ENCODE measurements around the gene IGFBP3.

IGFBP3 gene

DNA sequence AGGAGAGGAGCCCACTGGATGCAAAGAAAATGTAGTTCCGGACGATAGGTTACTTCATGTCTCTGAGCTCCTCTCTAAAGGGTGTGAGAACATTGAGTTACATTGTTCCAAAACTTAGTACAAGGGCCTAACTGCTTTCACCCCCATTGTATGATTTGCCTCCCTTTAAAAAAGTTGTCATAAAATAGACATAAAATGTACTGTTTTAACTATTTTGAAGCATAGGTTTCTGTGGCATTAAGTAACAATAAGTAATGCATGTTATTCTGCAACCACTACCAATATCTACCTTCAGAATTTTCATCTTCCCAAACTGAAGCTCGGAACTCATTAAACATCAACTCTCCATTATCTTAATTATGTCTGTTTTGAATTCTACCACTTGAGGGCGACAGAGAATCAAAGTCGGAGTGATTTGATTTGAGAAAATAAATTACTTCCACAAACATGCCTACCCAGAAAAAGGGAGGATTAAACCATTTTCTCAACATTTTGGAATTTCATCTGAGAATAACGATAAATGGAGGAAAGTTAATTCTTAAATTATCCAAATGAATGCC, 30.1 kb downstream of the IGFBP3 start:
- peak; percentile 51 for DNase-seq

DNA sequence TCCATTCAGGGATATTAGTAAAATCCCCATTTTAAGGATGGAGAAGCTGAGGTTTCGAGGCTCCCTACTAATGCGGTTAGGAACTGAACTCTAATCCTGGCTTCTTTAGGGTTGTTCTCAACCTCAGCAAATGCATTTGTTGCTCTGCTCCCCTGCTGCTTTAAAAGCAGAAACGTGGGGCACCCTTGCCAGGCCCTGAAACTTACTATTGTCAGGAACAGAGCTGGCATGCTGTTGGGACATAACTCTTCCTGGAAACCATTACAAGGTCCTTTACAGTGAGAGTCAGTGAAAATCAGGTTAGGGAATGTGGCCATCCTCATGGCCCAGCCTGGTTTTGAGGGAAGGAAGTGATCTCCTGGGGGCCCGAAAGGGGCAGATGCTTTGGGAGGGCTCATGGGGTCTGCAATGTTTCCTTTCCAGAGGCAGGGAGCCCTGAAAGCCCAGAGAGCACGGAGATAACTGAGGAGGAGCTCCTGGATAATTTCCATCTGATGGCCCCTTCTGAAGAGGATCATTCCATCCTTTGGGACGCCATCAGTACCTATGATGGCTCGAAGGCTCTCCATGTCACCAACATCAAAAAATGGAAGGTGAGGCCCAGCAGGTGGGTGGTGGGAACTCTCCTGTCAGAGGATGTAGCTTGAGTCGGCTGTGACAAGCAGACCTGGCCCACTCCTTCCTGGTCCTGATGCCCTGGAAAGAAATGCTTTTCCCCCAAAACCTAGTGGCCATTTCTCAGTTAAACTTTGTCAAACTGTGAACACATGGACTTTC, 30.8 kb downstream of the IGFBP3 start:
- no peak for DNase-seq

DNA sequence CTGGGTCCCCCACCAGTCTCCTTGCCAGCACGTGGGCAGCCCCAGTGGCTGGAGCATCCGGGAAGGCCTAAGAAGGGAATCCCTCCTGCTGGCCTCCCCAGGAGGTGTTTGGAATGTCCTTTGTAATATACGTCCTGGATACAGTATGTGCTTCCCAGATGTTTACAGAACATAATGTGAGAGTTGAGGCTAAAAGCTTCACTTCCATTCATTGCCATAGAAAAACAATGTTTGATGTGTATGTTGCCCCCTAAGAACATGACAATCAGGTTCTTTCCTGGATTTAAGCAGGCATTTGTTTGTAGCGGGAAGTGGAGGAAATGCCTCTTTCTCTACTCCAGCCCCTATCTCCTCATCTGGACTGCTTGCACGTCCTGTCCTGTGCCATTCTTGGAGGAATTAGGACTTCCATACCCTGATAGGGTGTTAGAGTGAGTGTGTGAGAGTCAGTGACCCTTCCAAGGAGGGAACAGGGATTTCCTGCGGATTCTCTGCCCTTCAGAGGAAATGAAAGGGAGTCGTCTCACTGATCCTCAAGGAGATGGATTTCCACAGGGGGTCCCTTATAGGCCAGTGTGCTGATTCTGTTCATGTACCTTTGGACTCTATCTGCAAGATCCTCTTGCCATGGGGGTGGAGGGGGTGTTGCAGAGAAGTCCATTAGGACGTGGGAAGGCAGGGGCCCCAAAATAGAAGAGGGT, 31.6 kb downstream of the IGFBP3 start:
- DNase-seq = no peak

DNA sequence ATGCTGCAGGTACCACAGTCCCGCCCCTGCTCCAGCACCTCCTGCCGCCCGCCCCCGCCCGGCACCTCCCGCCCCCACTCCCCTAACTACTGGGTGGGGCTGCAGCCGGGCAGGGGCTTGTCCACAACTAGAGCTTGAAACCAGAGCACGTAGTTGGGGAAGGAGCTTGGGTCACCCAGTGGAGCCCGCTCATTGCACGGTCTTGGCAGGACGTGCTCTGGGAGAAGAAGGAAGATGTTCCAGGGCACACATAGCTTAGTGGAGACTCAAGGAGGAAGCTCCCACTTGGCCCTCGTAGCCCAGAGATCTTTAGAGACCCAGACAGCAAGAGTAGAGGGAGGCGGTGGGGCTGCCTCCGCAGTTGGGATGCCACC, 32.1 kb downstream of the IGFBP3 start:
- DNase-seq = no peak

DNA sequence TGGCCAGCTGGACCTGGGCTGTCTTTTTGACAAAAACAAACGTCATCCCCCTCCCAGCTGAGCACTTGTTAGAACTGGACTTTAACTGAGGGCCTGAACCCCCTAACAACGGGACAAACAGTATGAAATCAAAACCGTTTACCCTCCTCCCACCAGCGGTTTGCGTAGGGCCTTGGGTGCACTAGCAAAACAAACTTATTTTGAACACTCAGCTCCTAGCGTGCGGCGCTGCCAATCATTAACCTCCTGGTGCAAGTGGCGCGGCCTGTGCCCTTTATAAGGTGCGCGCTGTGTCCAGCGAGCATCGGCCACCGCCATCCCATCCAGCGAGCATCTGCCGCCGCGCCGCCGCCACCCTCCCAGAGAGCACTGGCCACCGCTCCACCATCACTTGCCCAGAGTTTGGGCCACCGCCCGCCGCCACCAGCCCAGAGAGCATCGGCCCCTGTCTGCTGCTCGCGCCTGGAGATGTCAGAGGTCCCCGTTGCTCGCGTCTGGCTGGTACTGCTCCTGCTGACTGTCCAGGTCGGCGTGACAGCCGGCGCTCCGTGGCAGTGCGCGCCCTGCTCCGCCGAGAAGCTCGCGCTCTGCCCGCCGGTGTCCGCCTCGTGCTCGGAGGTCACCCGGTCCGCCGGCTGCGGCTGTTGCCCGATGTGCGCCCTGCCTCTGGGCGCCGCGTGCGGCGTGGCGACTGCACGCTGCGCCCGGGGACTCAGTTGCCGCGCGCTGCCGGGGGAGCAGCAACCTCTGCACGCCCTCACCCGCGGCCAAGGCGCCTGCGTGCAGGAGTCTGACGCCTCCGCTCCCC, 32.7 kb downstream of the IGFBP3 start, which contains the start of gene IGFBP1:
IGFBP1 (plus strand) TSS at position 304 of the 808 bp plus-strand sequence; CDS start at position 469, 165 bp downstream.
- peak; percentile 36 for DNase-seq

DNA sequence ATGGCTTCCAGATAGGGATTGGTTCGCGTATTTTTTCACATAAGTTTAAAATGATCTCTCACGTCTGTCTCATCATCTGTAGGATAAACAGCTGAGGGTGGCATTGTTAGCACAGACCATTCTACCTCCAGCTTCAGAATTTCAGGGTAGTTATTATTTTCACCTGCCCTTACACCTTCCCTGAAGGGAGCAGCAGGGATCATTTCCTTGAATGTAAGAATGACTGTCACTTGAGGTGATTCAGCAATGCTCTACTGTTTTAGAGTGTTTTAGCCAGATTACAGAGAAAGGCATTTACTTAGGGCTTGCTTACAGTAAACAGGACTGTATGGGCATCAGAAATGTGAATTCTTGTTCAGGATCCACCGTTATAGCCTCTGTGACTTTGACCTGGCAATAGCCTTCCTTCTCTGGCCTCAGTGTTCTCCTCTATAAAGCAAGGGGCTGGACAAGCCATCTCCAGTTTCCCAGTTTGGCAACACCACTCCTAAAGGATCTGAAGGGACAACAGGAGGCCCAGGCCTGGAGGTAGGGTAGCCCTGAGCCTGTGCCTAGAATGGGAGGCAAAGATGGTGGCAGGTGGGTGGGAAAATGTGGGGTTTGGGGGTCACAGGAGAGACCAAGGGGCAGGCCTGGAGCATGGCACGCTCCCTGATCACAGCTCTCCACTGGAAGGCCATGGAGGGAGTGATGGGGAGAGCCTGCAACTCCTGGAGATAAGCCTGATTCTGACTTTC, 34.0 kb downstream of the IGFBP3 start:
- no peak for DNase-seq

DNA sequence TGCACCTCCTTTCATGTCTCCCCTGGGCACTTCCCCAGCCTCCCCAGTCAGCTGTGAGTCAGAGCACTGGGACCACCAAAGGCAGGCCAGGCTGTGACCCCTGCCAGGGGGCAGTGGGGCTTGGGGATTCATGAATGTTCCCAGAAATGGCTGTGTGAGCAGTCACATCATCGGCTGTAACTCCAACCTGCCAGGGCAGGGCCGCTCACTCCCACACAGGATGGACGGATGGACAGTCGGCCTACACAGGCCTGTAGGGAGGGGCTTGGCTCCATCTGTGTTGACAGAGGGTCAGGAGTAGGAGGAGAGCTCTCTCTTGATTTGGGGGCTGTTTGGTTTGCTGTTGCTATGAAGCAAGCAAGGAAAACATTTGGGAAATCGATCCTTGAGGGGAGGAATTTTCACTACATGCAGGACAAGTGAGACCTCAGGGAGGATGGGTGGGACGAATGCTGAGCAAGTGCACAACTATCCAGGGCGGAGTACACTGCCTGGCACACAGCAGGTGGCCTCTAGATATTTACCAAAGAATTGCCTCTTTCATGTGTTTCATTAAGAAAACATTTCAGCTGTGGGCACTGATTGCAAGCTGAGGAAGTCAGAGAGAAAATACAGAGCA, 35.7 kb downstream of the IGFBP3 start:
- no peak for DNase-seq

DNA sequence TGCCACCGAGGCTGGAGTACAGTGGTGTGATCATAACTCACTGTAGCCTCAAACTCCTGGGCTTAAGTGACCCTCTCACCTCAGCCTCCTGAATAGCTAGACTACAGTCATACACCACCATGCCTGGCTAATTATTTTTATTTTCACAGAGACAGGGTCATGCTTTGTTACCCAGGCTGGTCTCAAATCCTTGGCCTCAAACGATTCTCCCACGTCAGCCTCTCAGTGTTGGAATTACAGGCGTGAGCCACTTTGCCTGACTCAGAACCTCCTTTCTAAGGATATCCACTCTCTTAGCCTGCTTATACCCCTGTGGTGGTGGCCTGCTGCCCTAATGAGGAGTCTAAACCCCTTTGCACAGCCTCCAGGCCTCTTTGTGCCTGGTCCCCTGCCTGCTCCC, 36.9 kb downstream of the IGFBP3 start:
- no peak for DNase-seq

DNA sequence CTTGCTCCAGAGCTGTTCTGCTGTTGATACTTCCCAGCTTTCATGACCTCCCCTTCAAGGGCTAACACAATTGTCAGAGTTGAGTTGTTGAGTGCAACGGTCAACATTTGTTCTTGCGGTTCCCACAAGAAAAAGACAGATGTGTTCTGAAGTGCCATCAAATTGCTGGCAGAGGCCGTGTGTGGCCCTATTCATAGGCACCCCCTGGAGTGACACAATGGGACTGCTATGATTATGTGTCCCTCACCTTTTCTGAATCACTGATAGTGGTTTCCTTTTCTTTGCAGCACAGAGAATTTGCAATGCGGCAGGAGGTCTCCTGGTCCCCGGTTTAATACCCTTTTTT, 38.6 kb downstream of the IGFBP3 start:
- no peak for DNase-seq

DNA sequence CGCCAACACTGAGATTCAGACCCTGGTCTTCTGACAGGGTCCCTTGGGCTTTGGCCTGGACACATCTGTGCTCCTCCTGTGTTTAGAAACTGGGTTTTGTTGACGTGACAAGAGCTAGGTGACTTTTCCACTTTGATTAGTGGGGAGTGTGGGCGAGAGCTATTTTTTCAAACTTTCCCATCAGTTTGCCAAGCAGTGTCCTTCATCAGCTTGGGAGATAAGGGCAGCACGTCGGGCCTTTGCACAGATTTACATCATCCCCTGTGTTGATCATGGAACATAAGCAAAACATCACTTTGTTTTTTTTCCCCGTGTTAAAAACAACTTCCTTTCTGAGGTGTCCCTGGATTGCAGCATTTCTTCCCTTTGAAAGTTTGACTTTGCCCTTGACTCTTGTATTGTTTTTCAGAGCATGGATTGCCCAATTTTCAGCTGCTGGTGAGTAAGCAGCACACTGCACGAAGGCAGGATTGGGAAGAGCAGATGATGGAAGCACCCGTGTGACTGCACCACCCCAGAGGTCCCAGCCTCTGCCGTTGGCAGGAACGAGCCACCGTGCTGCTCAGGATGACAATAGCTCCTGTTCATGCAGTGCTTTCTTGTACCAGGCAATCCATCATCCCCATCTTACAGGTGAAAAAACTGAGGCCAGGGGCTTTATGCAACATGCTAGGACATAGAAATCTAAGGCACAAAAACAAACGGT, 39.2 kb downstream of the IGFBP3 start:
- no peak for DNase-seq

DNA sequence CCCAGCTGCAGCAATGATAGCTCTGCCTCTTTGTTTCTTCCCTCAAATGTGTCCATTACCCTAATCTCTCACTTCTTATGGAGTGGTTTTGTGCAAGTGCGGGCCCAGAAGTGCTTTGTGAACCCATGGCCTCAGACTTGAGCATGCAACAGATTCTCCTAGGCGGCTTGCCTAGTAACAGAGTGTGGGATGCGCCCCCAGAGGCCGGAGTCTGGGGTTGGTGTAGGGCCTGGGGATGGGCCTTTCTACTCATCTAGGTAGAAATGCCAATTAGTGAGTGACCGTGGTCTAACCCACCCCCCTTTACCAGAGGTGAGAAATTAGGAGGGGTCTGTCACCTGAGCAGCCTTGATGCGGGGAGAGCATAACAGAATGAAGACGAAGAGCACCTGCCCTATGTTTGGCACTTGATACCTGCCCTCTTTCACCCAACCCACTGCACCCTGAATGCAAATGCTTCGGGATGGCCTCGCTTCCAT, 39.8 kb downstream of the IGFBP3 start:
- DNase-seq = no peak

DNA sequence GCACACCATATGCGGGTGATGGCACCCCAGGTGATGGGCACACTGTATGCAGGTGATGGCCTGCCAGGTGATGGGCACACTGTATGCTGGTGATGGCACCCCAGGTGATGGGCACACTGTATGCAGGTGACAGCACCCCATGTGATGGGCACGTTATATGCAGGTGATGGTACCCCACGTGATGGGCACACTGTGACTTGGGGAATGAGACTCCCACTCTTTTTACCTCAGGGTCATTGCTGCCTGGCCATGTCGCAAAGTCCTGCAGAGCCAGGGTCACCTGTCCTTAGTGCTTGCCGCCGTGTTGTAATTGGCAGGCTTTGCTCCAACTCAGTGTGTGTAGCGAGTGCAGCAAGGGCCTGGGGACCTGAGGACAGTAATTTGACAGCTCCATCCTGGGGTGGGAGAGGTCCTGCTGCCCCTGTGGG, 40.6 kb downstream of the IGFBP3 start:
- DNase-seq = no peak

DNA sequence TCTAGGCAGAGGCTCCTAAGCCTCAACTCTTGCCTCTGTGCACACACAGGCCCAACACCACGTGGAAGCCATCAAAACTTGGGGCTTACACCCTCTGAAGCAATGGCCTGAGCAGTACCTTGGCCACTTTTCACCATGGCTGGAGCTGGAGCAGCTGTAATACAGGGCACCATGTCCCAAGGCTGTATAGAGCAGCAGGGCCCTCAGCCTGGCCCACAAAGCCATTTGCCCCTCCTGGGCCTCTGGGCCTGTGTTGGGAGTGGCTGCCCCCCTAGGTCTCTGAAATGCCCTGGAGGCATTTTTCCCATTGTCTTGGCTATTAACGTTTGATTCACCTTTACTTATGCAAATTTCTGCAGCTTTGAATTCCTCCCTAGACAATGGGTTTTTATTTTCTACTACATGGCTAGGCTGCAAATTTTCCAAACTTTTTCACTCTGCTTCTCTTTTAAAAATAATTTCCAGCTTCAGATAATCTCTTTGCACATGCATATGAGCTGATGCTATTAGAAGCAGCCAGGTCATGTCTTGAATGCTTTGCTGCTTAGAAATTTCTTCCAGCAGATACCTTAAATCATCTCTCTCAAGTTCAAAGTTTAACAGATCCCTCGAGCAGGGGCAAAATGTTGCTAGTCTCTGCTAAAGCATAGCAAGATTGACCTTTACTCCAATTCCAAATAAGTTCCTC, 42.5 kb downstream of the IGFBP3 start:
- DNase-seq = no peak

DNA sequence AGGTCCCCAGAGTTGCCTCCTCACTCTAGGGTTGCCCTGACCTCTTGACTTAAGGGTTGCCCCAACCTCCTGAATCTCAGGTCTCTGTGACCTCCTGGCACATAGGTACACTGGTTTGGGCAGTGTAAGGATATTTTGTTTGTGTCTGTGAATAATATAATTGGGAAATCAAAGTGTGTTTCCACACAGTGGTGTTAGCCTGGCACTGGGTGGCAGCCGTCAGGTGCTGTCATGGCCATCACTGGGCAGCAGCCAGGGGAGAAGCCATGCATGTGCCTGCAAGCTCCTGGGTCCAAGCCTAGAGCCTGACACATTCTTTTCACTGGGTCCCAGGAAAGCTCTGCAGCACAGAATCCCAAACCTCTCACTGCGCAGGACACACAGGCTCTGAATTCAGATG, 44.6 kb downstream of the IGFBP3 start:
- DNase-seq = no peak

DNA sequence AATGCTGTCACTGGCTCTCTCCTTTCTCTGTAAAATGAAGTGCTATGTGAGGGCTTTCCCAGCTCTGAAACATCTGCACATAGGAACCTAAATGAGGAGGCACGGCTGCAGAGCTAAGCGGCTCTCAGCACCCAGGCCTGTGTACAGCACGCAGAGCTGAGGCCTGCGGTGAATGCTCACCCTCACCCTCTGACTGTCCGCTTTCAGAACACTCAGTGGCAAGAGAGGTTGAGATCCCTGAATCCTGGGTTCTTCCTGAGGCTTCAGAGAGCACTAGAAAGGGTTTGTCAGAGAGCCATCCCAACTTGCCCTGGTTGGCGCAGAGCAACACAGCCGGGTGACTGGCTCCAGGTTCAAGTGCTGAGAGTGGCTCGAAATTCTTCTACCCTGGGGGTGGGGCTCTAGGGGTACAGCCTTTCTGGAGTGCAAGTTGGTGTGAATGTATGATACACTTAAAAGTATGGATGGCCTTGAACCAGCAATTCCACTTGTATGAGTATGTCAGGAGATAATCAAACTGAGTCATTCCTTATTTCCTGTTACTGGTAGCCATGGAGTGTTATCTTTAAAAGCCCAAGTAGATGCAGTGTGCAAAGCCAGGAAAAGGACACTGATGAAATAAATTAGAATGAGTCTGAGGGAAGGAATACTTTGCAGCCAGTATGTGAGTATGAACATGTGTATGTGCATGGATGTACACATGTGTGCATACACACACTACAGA, 46.5 kb downstream of the IGFBP3 start:
- DNase-seq = no peak

DNA sequence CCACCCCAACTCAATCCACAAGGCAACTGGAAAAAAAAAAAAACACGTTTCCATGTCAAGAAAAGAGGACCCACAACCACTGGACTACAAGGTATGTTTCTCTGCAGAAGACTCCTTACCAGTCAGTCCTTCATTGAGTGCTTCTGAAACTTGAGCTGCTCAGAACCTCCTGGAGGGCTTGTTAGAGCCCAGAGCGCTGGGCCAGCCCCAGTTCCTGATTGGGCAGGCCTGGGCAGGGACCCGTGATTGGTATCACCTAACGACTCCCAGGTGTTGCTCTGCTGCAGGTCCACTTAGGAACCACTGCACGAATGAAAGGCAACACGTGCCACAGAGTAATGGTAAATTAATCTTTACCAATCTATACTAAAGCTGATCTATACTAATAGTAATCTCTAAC, 47.7 kb downstream of the IGFBP3 start:
- no peak for DNase-seq

DNA sequence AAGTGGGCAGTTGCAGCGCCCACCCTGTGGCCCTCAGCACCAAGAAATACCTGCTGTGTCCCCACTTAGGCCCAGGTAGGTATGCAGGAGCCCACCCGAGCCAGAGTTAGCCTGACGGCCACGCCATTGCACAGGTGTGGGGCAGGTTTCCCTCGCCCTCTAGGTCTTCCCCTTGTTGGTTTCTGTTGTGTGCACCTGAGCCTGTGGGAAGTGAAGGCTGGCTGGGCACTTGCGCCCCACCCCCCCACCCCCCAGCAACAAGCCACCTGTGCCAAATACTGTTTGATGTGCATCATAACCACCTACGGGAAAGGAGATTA, 48.1 kb downstream of the IGFBP3 start, which contains the start of gene CCDC201:
CCDC201 (minus strand) TSS at position 48 of the 320 bp plus-strand sequence. CDS start 75 bp downstream, outside the sequence.
- DNase-seq = no peak

DNA sequence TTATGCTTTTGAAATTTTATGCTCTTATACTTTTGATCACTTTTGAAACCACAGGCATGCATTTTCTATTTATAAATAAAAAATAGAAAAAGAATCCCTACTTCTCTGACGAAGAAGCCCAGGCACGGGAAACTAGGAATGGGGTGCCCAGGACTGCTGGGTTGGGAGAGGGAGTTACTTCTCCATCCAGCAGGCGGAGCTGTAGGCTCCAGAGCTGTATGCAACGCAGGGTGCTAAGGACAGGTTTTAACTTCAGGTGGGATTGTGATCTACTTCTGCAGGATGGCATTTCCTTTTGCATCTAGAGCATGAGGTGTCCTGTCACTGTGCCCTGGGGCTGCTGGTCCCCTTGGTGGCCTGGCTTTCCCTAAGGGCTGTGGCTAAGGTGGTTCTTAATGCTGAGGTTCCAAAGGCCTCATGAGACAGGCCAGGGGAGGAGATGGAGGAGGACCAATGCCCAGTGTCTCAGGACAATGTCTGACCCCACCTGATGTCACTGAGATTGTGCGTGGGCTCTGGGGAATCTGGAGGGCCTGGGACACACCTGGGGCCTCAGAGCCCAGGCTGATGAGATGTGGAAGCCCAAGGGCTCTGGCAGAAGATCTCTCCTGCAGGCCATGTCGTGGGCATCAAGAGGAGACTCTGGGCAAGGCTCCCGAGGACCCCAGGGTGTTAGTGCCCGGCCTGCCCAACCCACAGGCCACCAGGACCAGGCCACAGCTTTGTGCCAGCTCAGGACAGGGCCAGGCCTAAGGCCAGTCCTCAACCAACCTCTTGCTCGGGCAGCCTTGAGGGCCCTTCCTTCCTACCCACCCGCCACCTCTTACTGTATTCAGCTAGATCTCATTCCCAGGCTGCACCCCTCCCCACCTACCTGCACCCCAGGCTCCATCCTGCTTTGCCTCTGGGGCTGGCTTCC, 48.7 kb downstream of the IGFBP3 start:
- DNase-seq = no peak

DNA sequence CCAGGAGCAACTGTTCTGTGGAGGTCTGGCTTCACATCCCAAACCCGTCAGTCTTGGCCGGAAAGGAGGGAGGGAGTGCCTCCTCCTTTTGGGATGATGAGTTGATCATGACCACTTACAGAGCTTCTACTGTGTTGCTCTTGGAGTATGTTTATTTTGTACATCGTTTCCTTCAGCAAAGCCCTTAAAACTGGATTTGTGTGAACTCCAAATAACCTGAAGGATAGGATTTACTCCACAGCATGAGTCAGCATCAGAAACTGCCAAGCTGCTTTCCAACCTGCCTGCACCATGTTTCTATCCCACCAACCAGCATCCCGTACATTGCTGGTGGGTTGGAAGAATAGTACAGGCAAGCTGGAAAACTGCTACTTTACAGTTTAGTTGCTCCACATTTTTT, 51.6 kb downstream of the IGFBP3 start:
- no peak for DNase-seq
